GM23338 (cell line): ENCODE results near the gene CHRNA4.

Experiments used
- EZH2 ChIP-seq: fragments of 200-600 bp; sonication (generic); IDR thresholded peaks from one replicate; pipeline ENCODE4 v1.8.0; 2017; ENCODE audit warnings: antibody characterized with exemption, mild to moderate bottlenecking, low read depth; ENCODE audit not compliant: unreplicated experiment
- EZH2phosphoT487 ChIP-seq: fragments of 200-600 bp; sonication (generic); IDR thresholded peaks from one replicate; pipeline ENCODE4 v1.8.1; 2018; ENCODE audit warnings: antibody characterized with exemption; ENCODE audit not compliant: unreplicated experiment
- POLR2AphosphoS5 ChIP-seq: IDR thresholded peaks from 2 replicates; pipeline ENCODE4 v1.6.1; 2016; ENCODE audit warnings: antibody characterized with exemption, low read depth
- TF ChIP-seq, protein P1 (sequence below): IDR thresholded peaks from one replicate; pipeline ENCODE4 v1.6.1; 2018; ENCODE audit warnings: antibody characterized with exemption; ENCODE audit not compliant: unreplicated experiment
- TF ChIP-seq, protein P2 (sequence below), 2 experiments: fragments of 200-600 bp in 1 of 2; sonication (generic) in 1 of 2; conservative IDR thresholded peaks; 2 replicates each; pipeline versions ENCODE4 v1.5.1 to v1.6.1; 2016 to 2017; ENCODE audit warnings: antibody characterized with exemption in 2 of 2, low read depth in 2 of 2, mild to moderate bottlenecking in 2 of 2, moderate library complexity in 1 of 2

DNA sequence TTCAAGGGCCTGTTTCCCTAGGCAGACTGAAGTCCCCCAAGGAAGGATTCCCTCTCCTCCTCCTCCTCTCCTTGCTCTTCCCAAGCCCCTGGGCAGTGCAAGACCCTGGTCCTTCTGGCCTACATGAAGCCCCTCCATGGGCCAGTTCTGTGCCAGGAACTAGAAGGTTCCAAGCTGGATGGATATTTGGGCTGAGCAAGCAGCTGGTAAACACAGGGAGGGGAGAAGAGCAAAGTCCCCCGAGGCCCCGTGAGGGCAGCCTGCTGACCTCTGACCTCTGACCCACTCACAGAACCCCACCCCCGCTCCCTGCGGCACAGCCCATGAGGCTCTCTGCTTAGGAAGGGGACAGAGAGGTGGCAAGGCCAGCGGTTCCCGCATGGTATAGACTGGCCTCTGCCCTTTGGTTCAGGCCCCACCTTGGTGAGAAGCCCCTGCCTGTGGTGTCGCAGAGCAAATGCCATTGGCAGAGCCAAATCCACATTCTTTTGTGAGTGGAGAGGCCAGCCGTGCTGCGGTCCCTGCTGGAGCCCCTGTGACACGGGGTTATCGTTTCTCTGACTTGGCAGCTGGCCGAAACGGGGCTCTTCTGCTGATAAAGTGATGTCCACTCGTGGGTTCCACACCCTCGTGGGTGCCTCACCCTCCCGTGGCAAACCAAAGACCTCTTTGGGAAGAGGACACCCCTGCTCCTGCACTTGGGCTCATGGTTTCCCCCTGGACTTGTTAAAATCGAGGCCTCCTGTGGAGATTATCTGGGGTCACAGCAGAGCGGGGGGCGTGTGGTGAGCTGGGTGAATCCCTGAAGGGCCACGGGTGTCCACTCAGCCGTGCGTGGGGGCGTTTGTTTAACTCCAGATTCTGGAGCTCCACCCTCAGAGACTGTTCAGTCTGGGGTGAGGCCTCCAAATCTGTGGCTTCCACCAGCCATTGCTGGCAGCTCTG, 2.1 kb upstream of the CHRNA4 start:
- no peak for TF ChIP-seq POLR2AphosphoS5
- TF ChIP-seq, protein P1, sequence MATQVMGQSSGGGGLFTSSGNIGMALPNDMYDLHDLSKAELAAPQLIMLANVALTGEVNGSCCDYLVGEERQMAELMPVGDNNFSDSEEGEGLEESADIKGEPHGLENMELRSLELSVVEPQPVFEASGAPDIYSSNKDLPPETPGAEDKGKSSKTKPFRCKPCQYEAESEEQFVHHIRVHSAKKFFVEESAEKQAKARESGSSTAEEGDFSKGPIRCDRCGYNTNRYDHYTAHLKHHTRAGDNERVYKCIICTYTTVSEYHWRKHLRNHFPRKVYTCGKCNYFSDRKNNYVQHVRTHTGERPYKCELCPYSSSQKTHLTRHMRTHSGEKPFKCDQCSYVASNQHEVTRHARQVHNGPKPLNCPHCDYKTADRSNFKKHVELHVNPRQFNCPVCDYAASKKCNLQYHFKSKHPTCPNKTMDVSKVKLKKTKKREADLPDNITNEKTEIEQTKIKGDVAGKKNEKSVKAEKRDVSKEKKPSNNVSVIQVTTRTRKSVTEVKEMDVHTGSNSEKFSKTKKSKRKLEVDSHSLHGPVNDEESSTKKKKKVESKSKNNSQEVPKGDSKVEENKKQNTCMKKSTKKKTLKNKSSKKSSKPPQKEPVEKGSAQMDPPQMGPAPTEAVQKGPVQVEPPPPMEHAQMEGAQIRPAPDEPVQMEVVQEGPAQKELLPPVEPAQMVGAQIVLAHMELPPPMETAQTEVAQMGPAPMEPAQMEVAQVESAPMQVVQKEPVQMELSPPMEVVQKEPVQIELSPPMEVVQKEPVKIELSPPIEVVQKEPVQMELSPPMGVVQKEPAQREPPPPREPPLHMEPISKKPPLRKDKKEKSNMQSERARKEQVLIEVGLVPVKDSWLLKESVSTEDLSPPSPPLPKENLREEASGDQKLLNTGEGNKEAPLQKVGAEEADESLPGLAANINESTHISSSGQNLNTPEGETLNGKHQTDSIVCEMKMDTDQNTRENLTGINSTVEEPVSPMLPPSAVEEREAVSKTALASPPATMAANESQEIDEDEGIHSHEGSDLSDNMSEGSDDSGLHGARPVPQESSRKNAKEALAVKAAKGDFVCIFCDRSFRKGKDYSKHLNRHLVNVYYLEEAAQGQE, result no peak
- TF ChIP-seq, protein P2, sequence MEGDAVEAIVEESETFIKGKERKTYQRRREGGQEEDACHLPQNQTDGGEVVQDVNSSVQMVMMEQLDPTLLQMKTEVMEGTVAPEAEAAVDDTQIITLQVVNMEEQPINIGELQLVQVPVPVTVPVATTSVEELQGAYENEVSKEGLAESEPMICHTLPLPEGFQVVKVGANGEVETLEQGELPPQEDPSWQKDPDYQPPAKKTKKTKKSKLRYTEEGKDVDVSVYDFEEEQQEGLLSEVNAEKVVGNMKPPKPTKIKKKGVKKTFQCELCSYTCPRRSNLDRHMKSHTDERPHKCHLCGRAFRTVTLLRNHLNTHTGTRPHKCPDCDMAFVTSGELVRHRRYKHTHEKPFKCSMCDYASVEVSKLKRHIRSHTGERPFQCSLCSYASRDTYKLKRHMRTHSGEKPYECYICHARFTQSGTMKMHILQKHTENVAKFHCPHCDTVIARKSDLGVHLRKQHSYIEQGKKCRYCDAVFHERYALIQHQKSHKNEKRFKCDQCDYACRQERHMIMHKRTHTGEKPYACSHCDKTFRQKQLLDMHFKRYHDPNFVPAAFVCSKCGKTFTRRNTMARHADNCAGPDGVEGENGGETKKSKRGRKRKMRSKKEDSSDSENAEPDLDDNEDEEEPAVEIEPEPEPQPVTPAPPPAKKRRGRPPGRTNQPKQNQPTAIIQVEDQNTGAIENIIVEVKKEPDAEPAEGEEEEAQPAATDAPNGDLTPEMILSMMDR (conservative IDR thresholded peaks at IDR 0.05; ENCODE audit: low read depth in 2 of 2), result no peak
- TF ChIP-seq EZH2, result no peak
- no peak for TF ChIP-seq EZH2phosphoT487
